CMK (cell line): ENCODE results near the gene ORC4.

Source experiments
- DNase-seq: peaks from one replicate; pipeline ENCODE4 v3.0.0-alpha.2; 2010; ENCODE audit warnings: low read depth

ORC4 gene

GRCh38 chr2:147933931-147934330 is 86.6 kb downstream of the ORC4 start:
- no peak for DNase-seq

- DNase-seq: no peak
These were observed 93.4 kb downstream of the ORC4 start for GRCh38 chr2:147927053-147927588.

DNA sequence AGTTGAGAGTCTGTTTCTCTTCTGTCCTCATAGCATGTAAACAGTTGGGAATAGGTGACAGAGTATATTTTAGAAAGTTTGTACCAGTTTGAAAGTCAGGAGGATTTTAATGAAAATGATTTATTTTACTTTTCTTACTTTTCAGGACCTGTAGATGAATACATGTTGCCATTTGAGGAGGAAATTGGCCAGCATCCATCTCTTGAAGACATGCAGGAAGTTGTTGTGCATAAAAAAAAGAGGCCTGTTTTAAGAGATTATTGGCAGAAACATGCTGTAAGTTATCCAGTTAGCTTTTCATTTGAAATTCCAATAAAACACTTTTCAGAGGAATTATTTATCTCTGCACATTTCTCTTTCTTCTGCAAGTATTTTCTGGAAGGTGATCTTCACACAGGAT is 94.7 kb downstream of the ORC4 start:
- DNase-seq: no peak

- no peak for DNase-seq
These were observed 95.9 kb downstream of the ORC4 start for GRCh38 chr2:147924647-147925046.

DNA sequence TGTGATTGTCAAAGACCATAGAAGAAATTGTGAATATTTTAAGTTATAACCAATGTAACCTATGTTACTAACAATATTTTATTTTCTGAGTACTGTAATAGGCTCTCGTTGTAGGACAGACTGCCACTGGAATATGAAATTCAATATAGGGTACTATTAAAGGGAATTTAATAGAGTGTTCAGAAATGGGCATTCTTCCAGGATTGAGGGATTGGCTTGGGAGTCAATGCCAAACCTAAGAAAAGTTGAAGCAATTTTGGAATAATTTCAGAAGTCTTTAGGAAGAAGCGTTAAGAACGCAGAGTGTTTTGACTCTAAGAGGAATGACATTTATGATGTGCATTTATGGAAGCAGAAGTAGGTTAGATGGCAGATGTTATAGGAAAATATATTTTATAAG is 96.7 kb downstream of the ORC4 start:
- DNase-seq: no peak

DNA sequence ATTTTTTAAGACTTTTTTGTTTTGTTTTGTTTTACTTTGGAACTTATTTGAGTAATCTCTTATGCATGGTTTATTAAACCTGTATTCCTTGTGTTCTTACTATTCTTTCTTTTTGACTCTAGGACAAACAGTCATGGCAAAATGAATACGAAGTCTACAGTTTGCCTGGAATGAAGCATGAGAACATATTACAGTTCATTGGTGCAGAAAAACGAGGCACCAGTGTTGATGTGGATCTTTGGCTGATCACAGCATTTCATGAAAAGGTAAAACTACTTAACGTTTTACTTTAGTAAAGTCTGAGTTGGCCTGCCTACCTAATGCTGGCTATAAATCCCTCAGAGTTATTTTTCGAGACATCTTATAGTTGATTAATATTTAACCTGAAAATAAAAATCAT is 103.4 kb downstream of the ORC4 start:
- no peak for DNase-seq

DNA sequence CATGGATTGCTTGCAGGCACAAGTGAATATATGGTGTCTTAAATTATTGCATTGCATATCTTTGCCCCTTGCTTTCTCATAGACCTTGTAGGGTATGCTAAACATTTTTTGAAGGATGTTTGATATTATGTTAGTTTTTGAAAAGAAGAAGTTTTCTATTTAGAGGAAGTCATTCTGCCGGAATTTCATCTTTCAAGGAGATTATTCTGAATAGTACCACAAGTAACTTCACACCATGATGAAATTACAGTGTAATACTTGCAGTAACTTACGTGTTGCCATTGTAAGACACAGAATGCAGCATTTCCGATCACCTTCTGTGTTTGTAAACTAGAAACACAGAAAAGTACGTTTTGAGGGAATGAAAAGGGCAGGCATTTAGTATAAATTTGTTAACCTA is 103.8 kb downstream of the ORC4 start:
- no peak for DNase-seq

DNA sequence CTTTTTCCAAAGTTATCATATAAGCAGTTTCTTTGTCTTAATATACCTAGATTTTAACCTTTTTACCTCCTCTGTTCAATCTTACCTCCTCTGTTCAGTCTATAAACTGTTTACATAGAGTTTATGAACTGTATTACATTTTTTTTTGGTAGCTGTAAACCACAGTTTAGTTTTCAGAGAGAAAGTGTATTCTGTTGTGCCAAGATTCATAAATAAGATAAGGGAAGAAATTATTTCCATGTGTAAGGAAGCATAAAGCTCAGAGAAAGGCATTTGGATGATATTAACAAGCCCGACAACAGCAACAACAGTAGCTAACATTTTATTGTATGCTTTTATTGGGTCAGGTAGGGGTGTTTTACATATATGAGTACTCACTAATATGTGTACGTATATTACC is 104.5 kb downstream of the ORC4 start:
- DNase-seq: no peak

- no peak for DNase-seq
These were observed 106.6 kb downstream of the ORC4 start for GRCh38 chr2:147913701-147914480.

DNA sequence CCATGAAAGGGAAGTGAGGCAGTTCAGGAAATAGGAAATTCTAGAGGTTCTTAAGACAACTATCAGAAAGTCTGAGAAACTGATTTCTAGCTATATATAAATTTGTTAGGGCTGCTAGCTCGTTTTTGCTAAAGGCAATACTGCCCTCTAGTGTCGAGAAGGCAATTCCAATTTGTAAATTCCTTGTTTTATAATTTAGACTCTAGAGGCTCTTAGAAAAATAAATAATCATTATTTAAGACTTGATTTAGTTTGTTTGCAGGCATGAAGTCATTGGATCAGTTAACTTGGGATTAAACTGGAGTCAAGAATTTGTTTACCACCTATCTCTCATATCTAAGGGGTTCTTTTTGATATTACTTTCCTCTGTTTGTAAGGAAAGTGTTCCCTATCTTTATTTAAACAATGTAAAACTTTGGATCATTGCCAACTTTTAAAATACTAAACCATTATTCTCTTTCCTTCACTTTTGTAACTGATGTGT is 109.5 kb downstream of the ORC4 start:
- DNase-seq: no peak

DNA sequence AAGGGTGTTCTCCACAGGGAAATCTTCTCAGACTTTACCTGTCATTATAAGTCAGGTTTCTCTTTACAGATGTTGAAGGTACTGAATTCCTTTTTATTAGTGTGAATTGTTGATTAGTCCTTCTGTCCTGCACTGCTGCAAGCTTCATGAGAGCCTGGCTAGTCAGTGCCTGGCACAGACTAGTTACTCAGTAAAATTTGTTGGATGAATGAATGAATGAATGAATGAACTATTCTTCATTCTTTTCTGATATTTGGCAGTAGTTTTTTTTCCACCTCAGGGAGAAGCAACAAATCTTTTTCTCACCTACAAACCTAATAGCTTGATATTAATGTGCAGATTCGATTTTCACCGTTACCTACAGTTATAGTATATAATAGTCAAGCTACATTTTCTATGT is 111.4 kb downstream of the ORC4 start:
- no peak for DNase-seq

DNA sequence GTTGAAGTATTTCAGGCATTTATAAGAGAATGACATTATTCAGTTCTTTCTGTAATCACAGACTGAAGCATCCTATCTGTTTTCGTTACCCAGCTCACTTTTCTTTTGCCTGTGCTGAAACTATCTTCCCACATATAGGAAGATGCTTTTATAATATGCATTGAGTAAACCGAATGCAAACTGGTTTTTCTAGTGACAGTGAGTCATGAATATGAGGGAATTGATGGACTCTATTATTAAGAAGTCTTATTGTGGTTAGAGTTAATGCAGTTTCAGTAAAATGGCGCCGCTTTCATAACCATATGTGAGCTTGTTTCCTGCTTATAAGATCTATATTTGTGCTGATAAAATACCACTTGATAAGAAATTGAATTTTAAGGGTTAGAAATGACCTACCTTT is 116.5 kb downstream of the ORC4 start:
- DNase-seq: no peak

- no peak for DNase-seq
These were observed 131.9 kb downstream of the ORC4 start for GRCh38 chr2:147888680-147889079.

- DNase-seq: no peak
These were observed 134.4 kb downstream of the ORC4 start for GRCh38 chr2:147886136-147886535.

DNA sequence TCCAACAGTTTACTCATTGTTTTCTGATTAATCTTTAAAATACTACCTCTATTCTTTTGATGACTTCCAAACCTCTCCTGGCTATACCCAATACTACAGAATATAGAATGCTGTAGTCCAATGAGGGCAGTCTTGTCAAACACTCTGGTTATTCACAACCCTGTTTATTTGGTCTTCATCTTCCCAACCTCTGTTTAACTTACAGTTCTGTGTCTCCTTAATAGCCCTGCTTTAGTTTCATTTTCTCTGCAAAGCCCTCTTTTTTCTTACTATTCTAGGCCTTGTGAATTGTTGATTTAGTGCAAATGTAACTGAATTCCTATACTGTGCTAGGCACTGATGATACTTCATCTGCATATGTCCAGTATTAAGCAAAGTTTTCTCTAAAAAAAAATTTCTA is 135.7 kb downstream of the ORC4 start:
- no peak for DNase-seq

- DNase-seq: no peak
These were observed 137.9 kb downstream of the ORC4 start for GRCh38 chr2:147882631-147883030.
